Measurements from ENCODE around the gene EPHA6.
A peak's percentile ranks its signal among the peaks of the same experiment; 100 is the strongest.
"Not testable (repeated sequence)": the region's sequence is repeated elsewhere in the genome, so short reads cannot be mapped to it uniquely, and the experiment has no call there.

Gene EPHA6

GRCh38 chr3:97485206-97485605 lies 670.8 kb downstream of the EPHA6 start:
- DNase-seq, result no peak

GRCh38 chr3:97487587-97487986 lies 673.2 kb downstream of the EPHA6 start:
- no peak for DNase-seq

GRCh38 chr3:97488741-97489140 lies 674.3 kb downstream of the EPHA6 start:
- no peak for DNase-seq

- no peak for DNase-seq
These were observed 681.5 kb downstream of the EPHA6 start for GRCh38 chr3:97495896-97496295.

GRCh38 chr3:97497138-97497537 lies 682.7 kb downstream of the EPHA6 start:
- DNase-seq, result no peak

- DNase-seq, result no peak
These were observed 690.1 kb downstream of the EPHA6 start for GRCh38 chr3:97504463-97504862.

- peak; percentile 52 for DNase-seq
These were observed 696.4 kb downstream of the EPHA6 start for GRCh38 chr3:97510795-97511194.

GRCh38 chr3:97515076-97515475 lies 700.7 kb downstream of the EPHA6 start:
- no peak for DNase-seq

GRCh38 chr3:97530691-97531090 lies 716.3 kb downstream of the EPHA6 start:
- no peak for DNase-seq

GRCh38 chr3:97547573-97547972 lies 733.2 kb downstream of the EPHA6 start:
- DNase-seq, result not testable (repeated sequence)

- DNase-seq, result no peak
These were observed 736.0 kb downstream of the EPHA6 start for GRCh38 chr3:97550408-97550807.

GRCh38 chr3:97552186-97552585 lies 737.8 kb downstream of the EPHA6 start:
- no peak for DNase-seq

GRCh38 chr3:97575742-97576141 lies 761.3 kb downstream of the EPHA6 start:
- no peak for DNase-seq

GRCh38 chr3:97576221-97576620 lies 761.8 kb downstream of the EPHA6 start:
- no peak for DNase-seq

- DNase-seq, result peak; percentile 98
These were observed 765.0 kb downstream of the EPHA6 start for GRCh38 chr3:97579365-97579764.

GRCh38 chr3:97610626-97611025 lies 796.2 kb downstream of the EPHA6 start:
- no peak for DNase-seq

- peak; percentile 97 for DNase-seq
These were observed 798.2 kb downstream of the EPHA6 start for GRCh38 chr3:97612632-97613031.

GRCh38 chr3:97613139-97613538 lies 798.7 kb downstream of the EPHA6 start:
- DNase-seq, result peak; percentile 84

GRCh38 chr3:97620514-97620913 lies 806.1 kb downstream of the EPHA6 start:
- DNase-seq, result not testable (repeated sequence)

- no peak for DNase-seq
These were observed 822.1 kb downstream of the EPHA6 start for GRCh38 chr3:97636465-97636864.

GRCh38 chr3:97646932-97647331 lies 832.5 kb downstream of the EPHA6 start:
- DNase-seq, result no peak

GRCh38 chr3:97647441-97647982 lies 833.1 kb downstream of the EPHA6 start:
- no peak for DNase-seq

- no peak for DNase-seq
These were observed 841.6 kb downstream of the EPHA6 start for GRCh38 chr3:97655971-97656370.

GRCh38 chr3:97656638-97657037 lies 842.2 kb downstream of the EPHA6 start:
- DNase-seq, result peak; percentile 22

GRCh38 chr3:97658668-97659285 lies 844.4 kb downstream of the EPHA6 start:
- DNase-seq, result peak; percentile 76
